H1 (cell line): ENCODE results near the gene UBE2D3. TPM values are rescaled to one million over a fixed set of nuclear protein-coding genes. Genes with fewer than 3 reads are reported as not detected.

Experiments
- CTCF ChIA-PET: fragments of 300-600 bp; sonication (Branson Sonifier 250); formaldehyde crosslinking; loops from one replicate; lab custom pipeline; 2021; ENCODE audit not compliant: partially characterized antibody; lab: Charles Lee
- POLR2A ChIA-PET: fragments of 300-600 bp; sonication (Branson Sonifier 250); formaldehyde crosslinking; loops from one replicate; lab custom pipeline; 2021; ENCODE audit warnings: inconsistent platforms; ENCODE audit not compliant: partially characterized antibody; lab: Charles Lee
- DNase-seq, 2 experiments: peaks; one replicate each; pipeline versions ENCODE4 v3.0.0 to v3.0.0-alpha.2; 2010 to 2022; ENCODE audit warnings: low spot score in 2 of 2, low read depth in 1 of 2, mixed read lengths in 1 of 2
- FAIRE-seq: peaks from 2 replicates; lab custom pipeline; 2011; peaks lifted over from hg19 to GRCh38; lab: Jason Lieb, UNC
- H2AFZ ChIP-seq: 2 replicates; pipeline ENCODE4 v1.8.1; 2012; ENCODE audit warnings: low read length, inconsistent platforms
- H2AK5ac ChIP-seq: 2 replicates; pipeline ENCODE4 v1.6.1; 2013; ENCODE audit warnings: low read depth, low read length
- H2BK120ac ChIP-seq: replicated peaks from 2 replicates; pipeline ENCODE3; 2013; ENCODE audit warnings: low read depth, low read length, inconsistent platforms
- H2BK12ac ChIP-seq: 2 replicates; pipeline ENCODE4 v1.6.1; 2013; ENCODE audit warnings: low read depth, low read length
- H2BK15ac ChIP-seq: 2 replicates; pipeline ENCODE4 v1.6.1; 2013; ENCODE audit warnings: low read length
- H2BK20ac ChIP-seq: 2 replicates; pipeline ENCODE4 v1.6.1; 2013; ENCODE audit warnings: low read length
- H2BK5ac ChIP-seq: 2 replicates; pipeline ENCODE4 v1.6.1; 2013; ENCODE audit warnings: low read depth, low read length
- H3K14ac ChIP-seq: 2 replicates; pipeline ENCODE4 v1.6.1; 2013; ENCODE audit warnings: inconsistent platforms; ENCODE audit not compliant: insufficient read length
- H3K18ac ChIP-seq: 2 replicates; pipeline ENCODE4 v1.6.1; 2013; ENCODE audit warnings: low read length; ENCODE audit errors: extremely low read depth
- H3K23ac ChIP-seq: 2 replicates; pipeline ENCODE4 v1.6.1; 2013; ENCODE audit warnings: inconsistent platforms; ENCODE audit not compliant: insufficient read length
- H3K23me2 ChIP-seq: 2 replicates; pipeline ENCODE4 v1.6.1; 2013; ENCODE audit warnings: low read depth, low read length
- H3K27ac ChIP-seq: 2 replicates; pipeline ENCODE4 v1.6.1; 2011; ENCODE audit warnings: low read depth, low read length, inconsistent platforms
- H3K27me3 ChIP-seq, 4 experiments: replicated peaks in 1 of 4; 1 replicate in 1 of 4; 2 replicates in 3 of 4; pipeline versions ENCODE4 v1.6.1 to v1.8.1; 2011 to 2013; ENCODE audit warnings: low read length in 3 of 4, mild to moderate bottlenecking in 3 of 4, inconsistent platforms in 2 of 4, mixed read lengths in 2 of 4, moderate library complexity in 1 of 4; ENCODE audit not compliant: control insufficient read depth in 3 of 4, insufficient read depth in 3 of 4; ENCODE audit errors: extremely low read depth in 1 of 4
- H3K36me3 ChIP-seq, 4 experiments: 2 replicates each; pipeline versions ENCODE4 v1.6.1 to v1.8.1; 2011 to 2013; ENCODE audit warnings: mild to moderate bottlenecking in 4 of 4, low read length in 3 of 4, moderate library complexity in 2 of 4, control low read depth in 1 of 4, inconsistent platforms in 1 of 4; ENCODE audit not compliant: insufficient read depth in 4 of 4, control insufficient read depth in 2 of 4
- H3K4ac ChIP-seq: replicated peaks from 2 replicates; pipeline ENCODE3; 2013; ENCODE audit warnings: low read length, low read depth, mixed read lengths, inconsistent platforms; ENCODE audit not compliant: insufficient read length
- H3K4me1 ChIP-seq, 4 experiments: replicated peaks in 1 of 4; 1 replicate in 1 of 4; 2 replicates in 3 of 4; pipeline versions ENCODE4 v1.6.1 to v1.8.1; 2011 to 2013; ENCODE audit warnings: low read length in 3 of 4, inconsistent platforms in 2 of 4, mixed read lengths in 1 of 4; ENCODE audit not compliant: insufficient read depth in 4 of 4, control insufficient read depth in 3 of 4
- H3K4me2 ChIP-seq, 2 experiments: 2 replicates each; pipeline versions ENCODE4 v1.6.1 to v1.8.1; 2011 to 2013; ENCODE audit warnings: low read depth in 2 of 2, low read length in 2 of 2, control low read depth in 1 of 2, inconsistent platforms in 1 of 2, mild to moderate bottlenecking in 1 of 2; ENCODE audit not compliant: insufficient read depth in 1 of 2
- H3K4me3 ChIP-seq, 4 experiments: fragments of 200-600, 300-600 bp in 1 of 4; sonication (generic), shearing (Covaris generic), sonication (Bioruptor Twin) in 1 of 4; 2 replicates each; pipeline versions ENCODE4 v1.5.1 to v1.8.1; 2011 to 2016; ENCODE audit warnings: low read length in 4 of 4, low read depth in 3 of 4, control low read depth in 2 of 4, inconsistent platforms in 2 of 4, mild to moderate bottlenecking in 2 of 4, mixed read lengths in 1 of 4, moderate library complexity in 1 of 4; ENCODE audit not compliant: insufficient read depth in 2 of 4; ENCODE audit errors: extremely low read depth in 1 of 4
- H3K56ac ChIP-seq: replicated peaks from 2 replicates; pipeline ENCODE3; 2013; ENCODE audit warnings: low read depth, mild to moderate bottlenecking, mixed read lengths, low read length, inconsistent platforms; ENCODE audit not compliant: insufficient read length
- H3K79me1 ChIP-seq: 2 replicates; pipeline ENCODE4 v1.6.1; 2013; ENCODE audit warnings: low read depth, low read length, control low read depth
- H3K79me2 ChIP-seq, 2 experiments: 2 replicates each; pipeline versions ENCODE4 v1.6.1 to v1.8.1; 2012 to 2013; ENCODE audit warnings: low read length in 2 of 2, mild to moderate bottlenecking in 2 of 2, inconsistent platforms in 1 of 2; ENCODE audit not compliant: insufficient read depth in 2 of 2, control insufficient read depth in 1 of 2
- H3K9ac ChIP-seq, 4 experiments: replicated peaks in 1 of 4; 1 replicate in 1 of 4; 2 replicates in 3 of 4; pipeline versions ENCODE4 v1.6.1 to v1.8.1; 2011 to 2013; ENCODE audit warnings: low read depth in 3 of 4, low read length in 3 of 4, control low read depth in 2 of 4, mild to moderate bottlenecking in 2 of 4, moderate library complexity in 2 of 4, inconsistent platforms in 1 of 4; ENCODE audit errors: extremely low read depth in 1 of 4
- H3K9me3 ChIP-seq, 2 experiments: 2 replicates each; pipeline versions ENCODE4 v1.6.1 to v1.8.1; 2012 to 2013; ENCODE audit warnings: mild to moderate bottlenecking in 2 of 2, moderate library complexity in 2 of 2, control low read depth in 1 of 2, inconsistent platforms in 1 of 2, low read depth in 1 of 2, low read length in 1 of 2, mixed read lengths in 1 of 2; ENCODE audit not compliant: insufficient read depth in 2 of 2
- H4K20me1 ChIP-seq, 2 experiments: replicated peaks in 1 of 2; 2 replicates each; pipeline versions ENCODE3 to v1.8.1; 2011 to 2013; ENCODE audit warnings: inconsistent platforms in 2 of 2, low read length in 2 of 2, mild to moderate bottlenecking in 1 of 2; ENCODE audit not compliant: insufficient read depth in 2 of 2, control insufficient read depth in 1 of 2
- H4K5ac ChIP-seq: 2 replicates; pipeline ENCODE4 v1.6.1; 2013; ENCODE audit warnings: low read length, low read depth, mixed read lengths, inconsistent platforms; ENCODE audit not compliant: insufficient read length
- H4K8ac ChIP-seq: 2 replicates; pipeline ENCODE4 v1.8.0; 2013; ENCODE audit warnings: mild to moderate bottlenecking, moderate library complexity, low read length, inconsistent platforms; ENCODE audit not compliant: insufficient read depth; ENCODE audit errors: extremely low read depth
- H4K91ac ChIP-seq: replicated peaks from 2 replicates; pipeline ENCODE3; 2013; ENCODE audit warnings: low read length, mixed read lengths, inconsistent platforms; ENCODE audit not compliant: insufficient read length
- ASH2L ChIP-seq: fragments of 200-600, 300-600 bp; sonication (generic); IDR thresholded peaks from one replicate; pipeline ENCODE4 v1.7.1; 2017; ENCODE audit warnings: low read length
- BACH1 ChIP-seq: IDR thresholded peaks from 2 replicates; pipeline ENCODE4 v1.6.1; 2012; ENCODE audit warnings: low read length, improper control_type of control experiment
- BCL11A ChIP-seq, 2 experiments: IDR thresholded peaks; one replicate each; pipeline ENCODE4 v1.6.1; 2011; ENCODE audit warnings: low read depth in 2 of 2, low read length in 2 of 2, mild to moderate bottlenecking in 2 of 2
- BRCA1 ChIP-seq: IDR thresholded peaks from 2 replicates; pipeline ENCODE4 v1.6.1; 2012; ENCODE audit warnings: low read depth, low read length, improper control_type of control experiment
- HDAC2 ChIP-seq, 2 experiments: fragments of 300-600 bp in 1 of 2; sonication (generic) in 1 of 2; IDR thresholded peaks; 2 replicates each; pipeline ENCODE4 v1.6.1; 2011 to 2012; ENCODE audit warnings: low read depth in 2 of 2, low read length in 2 of 2, mild to moderate bottlenecking in 2 of 2, moderate library complexity in 2 of 2, borderline replicate concordance in 1 of 2, inconsistent platforms in 1 of 2
- KDM1A ChIP-seq: fragments of 200-600, 300-600 bp; sonication (generic); IDR thresholded peaks from 2 replicates; pipeline ENCODE4 v1.7.1; 2016; ENCODE audit warnings: mild to moderate bottlenecking, low read length, borderline replicate concordance
- RXRA ChIP-seq: IDR thresholded peaks from 2 replicates; pipeline ENCODE4 v1.6.1; 2011; ENCODE audit warnings: low read depth, mild to moderate bottlenecking, low read length, moderate library complexity; ENCODE audit not compliant: insufficient read depth
- SIRT6 ChIP-seq: IDR thresholded peaks from one replicate; pipeline ENCODE4 v1.7.1; 2012; ENCODE audit warnings: low read length, inconsistent platforms
- SIX5 ChIP-seq: IDR thresholded peaks from 2 replicates; pipeline ENCODE4 v1.6.1; 2011; ENCODE audit warnings: mild to moderate bottlenecking, low read depth, low read length
- SP1 ChIP-seq: IDR thresholded peaks from 2 replicates; pipeline ENCODE4 v1.6.1; 2011; ENCODE audit warnings: low read depth, low read length
- SP4 ChIP-seq: IDR thresholded peaks from 2 replicates; pipeline ENCODE4 v1.6.1; 2012; ENCODE audit warnings: low read length, inconsistent platforms
- SUZ12 ChIP-seq: fragments of 200-600 bp; sonication (generic); IDR thresholded peaks from 2 replicates; pipeline ENCODE4 v1.6.1; 2012; ENCODE audit warnings: mild to moderate bottlenecking, inconsistent platforms, low read length, moderate library complexity, mixed read lengths
- TAF7 ChIP-seq: optimal IDR thresholded peaks from 2 replicates; pipeline ENCODE3; 2011; ENCODE audit warnings: low read depth, mild to moderate bottlenecking, inconsistent platforms, low read length, moderate library complexity, borderline replicate concordance
- WGBS, 2 experiments: shearing (Covaris generic) in 1 of 2; methylation state at CpG; one replicate each; pipeline versions ENCODE4 v1.1.6 to v1.1.7; 2013 to 2015; ENCODE audit warnings: low lambda C conversion rate in 2 of 2, mixed read lengths in 2 of 2, inconsistent platforms in 1 of 2, low coverage in 1 of 2, missing lambda C conversion rate in 1 of 2; ENCODE audit not compliant: insufficient replicate concordance in 2 of 2, insufficient coverage in 1 of 2, insufficient read length in 1 of 2; ENCODE audit errors: extremely low coverage in 1 of 2, missing lambda C conversion rate in 1 of 2; 5-methylcytosine and 5-hydroxymethylcytosine counted together
- polyA plus RNA-seq, 7 experiments: library from polyadenylated mRNA; depleted of rRNA in 3 of 7; stranded (reverse) in 5 of 7; unstranded in 2 of 7; fragments of >200 nt in 5 of 7; fragments of 200-250 nt in 2 of 7; gene quantifications; 1 replicate in 5 of 7; 2 replicates in 1 of 7; 4 replicates in 1 of 7; pipeline versions ENCODE4 v1.2.1 to v1.2.3, GENCODE V29; 2011 to 2013; ENCODE audit warnings: missing spikeins in 2 of 7, mixed read lengths in 2 of 7
- total RNA-seq: library from RNA; stranded (reverse); fragmentation: NEBNext Ultra II Directional; extraction: Animal tissue kit (Norgen Biotek cat#: 25700); gene quantifications from 2 replicates; pipeline ENCODE4 v1.2.1, GENCODE V29; 2021
- TF ChIP-seq, protein P1 (sequence below): IDR thresholded peaks from 2 replicates; pipeline ENCODE4 v1.6.1; 2011; ENCODE audit warnings: low read length, improper control_type of control experiment

UBE2D3 gene
- total and polyA plus RNA-seq, 2 of the 8 experiments (the other 6 are each of a cell fraction or from before 2014, with no cell fraction given): 396 to 544 TPM

DNA sequence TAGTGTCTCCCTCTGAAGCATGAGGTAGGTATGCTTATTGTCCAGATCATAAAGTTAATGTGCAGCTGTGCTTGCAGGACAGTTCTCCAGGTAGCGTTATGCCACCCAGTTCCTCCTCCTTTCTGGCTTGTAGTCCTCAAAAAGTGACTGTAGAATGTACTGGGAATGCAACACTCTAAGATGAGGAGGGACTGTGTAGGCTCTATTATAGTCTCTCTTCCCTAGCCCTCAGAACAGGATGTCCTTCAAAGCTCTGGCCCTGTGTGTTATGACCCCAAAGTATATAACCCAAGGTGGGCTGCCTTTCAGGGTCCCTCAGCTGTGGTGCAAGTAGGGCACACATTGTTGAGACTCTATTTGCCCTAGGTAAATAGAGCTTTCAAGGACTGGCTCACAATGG, 45.8 kb downstream of the UBE2D3 start:
- Histone ChIP-seq H4K91ac (no peak overlapping the region), H3K4me3 (no peak overlapping the region), H2BK120ac (no peak overlapping the region), H2BK12ac (no peak overlapping the region), H3K9ac (no peak overlapping the region), H3K18ac (no peak overlapping the region), H2BK20ac (no peak overlapping the region), H4K5ac (no peak overlapping the region), H3K4me2 (no peak overlapping the region), H2BK15ac (no peak overlapping the region), H3K79me1 (no peaks in the 10 kb centered on the region), H3K27ac (no peak overlapping the region), H3K56ac (no peak overlapping the region), H4K8ac (no peak overlapping the region), H3K9me3 (no peaks in the 10 kb centered on the region), H3K23me2 (no peaks in the 10 kb centered on the region), H3K36me3 (no peaks in the 10 kb centered on the region), H3K14ac (no peak overlapping the region), H3K79me2 (no peaks in the 10 kb centered on the region), H3K4me1 (no peaks in the 10 kb centered on the region), H4K20me1 (no peaks in the 10 kb centered on the region), H3K23ac (no peak overlapping the region), H2AK5ac (no peak overlapping the region), H3K4ac (no peak overlapping the region), H3K27me3 (no peaks in the 10 kb centered on the region), H2AFZ (no peak overlapping the region), H2BK5ac (no peak overlapping the region)
- ChIA-PET POLR2A (interaction anchor here (2.7 to 4.7 kb wide), 3 partner anchors 9 to 47 kb away, joined by 10 to 31 read pairs (median 17); partner anchors contain the start of gene UBE2D3), CTCF (no interaction called here)
- WGBS, 2 experiments: 85% methylated on average over 1 of the region's 1 CpG; no CpG with 5 or more reads in 1 of the 2 experiments
- DNase-seq (no peak), FAIRE-seq (no peak)
- no peak for TF ChIP-seq KDM1A
- no peak for TF ChIP-seq BRCA1
- TF ChIP-seq SP1: no peak
- no peak for TF ChIP-seq SIX5
- TF ChIP-seq RXRA: no peak
- TF ChIP-seq SP4: no peak
- TF ChIP-seq TAF7: no peak
- TF ChIP-seq SIRT6: no peak
- no peak for TF ChIP-seq HDAC2 (IDR thresholded peaks at IDR 0.05; ENCODE audit: borderline replicate concordance in 1 of 2, low read depth in 2 of 2, low read length in 2 of 2)
- no peak for TF ChIP-seq ASH2L
- TF ChIP-seq BCL11A (IDR thresholded peaks at IDR 0.05; ENCODE audit: low read depth in 2 of 2, low read length in 2 of 2): no peak
- TF ChIP-seq SUZ12: no peak
- TF ChIP-seq, protein P1, sequence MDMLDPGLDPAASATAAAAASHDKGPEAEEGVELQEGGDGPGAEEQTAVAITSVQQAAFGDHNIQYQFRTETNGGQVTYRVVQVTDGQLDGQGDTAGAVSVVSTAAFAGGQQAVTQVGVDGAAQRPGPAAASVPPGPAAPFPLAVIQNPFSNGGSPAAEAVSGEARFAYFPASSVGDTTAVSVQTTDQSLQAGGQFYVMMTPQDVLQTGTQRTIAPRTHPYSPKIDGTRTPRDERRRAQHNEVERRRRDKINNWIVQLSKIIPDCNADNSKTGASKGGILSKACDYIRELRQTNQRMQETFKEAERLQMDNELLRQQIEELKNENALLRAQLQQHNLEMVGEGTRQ: no peak
- TF ChIP-seq BACH1: no peak
